Measurements from ENCODE around the gene GPAM.
"Not testable (repeated sequence)": the region's sequence is repeated elsewhere in the genome, so short reads cannot be mapped to it uniquely, and the experiment has no call there.

The GPAM gene

GRCh38 chr10:112115781-112116385 lies 67.7 kb downstream of the GPAM start:
- Histone ChIP-seq H3K27ac (ENCODE audit: insufficient read depth, low read depth, low read length, poor library complexity, severe bottlenecking) (no peak overlapping the region), H3K36me3 (ENCODE audit: control insufficient read depth, insufficient read depth, low read length) (no peaks in the 10 kb centered on the region), H3K9me3 (ENCODE audit: control insufficient read depth, low read length) (no peaks in the 10 kb centered on the region), H3K27me3 (ENCODE audit: control insufficient read depth, insufficient read depth, low read length, poor library complexity, severe bottlenecking) (no peaks in the 10 kb centered on the region), H3K4me3 (ENCODE audit: insufficient read depth, low read depth, low read length) (no peak overlapping the region), H3K4me1 (ENCODE audit: control insufficient read depth, insufficient read depth, low read length) (no peaks in the 10 kb centered on the region)
- WGBS, 2 experiments = 74 to 77% methylated on average over 12 of the region's 12 CpGs

GRCh38 chr10:112109779-112110178 lies 73.8 kb downstream of the GPAM start:
- not testable (repeated sequence) for H3K27me3 ChIP-seq (ENCODE audit: control insufficient read depth, insufficient read depth, low read length, poor library complexity, severe bottlenecking); H3K4me1 ChIP-seq (ENCODE audit: control insufficient read depth, insufficient read depth, low read length); H3K27ac ChIP-seq (ENCODE audit: insufficient read depth, low read depth, low read length, poor library complexity, severe bottlenecking); H3K36me3 ChIP-seq (ENCODE audit: control insufficient read depth, insufficient read depth, low read length); H3K9me3 ChIP-seq (ENCODE audit: control insufficient read depth, low read length); H3K4me3 ChIP-seq (ENCODE audit: insufficient read depth, low read depth, low read length)
- WGBS, 2 experiments = no CpG with 5 or more reads among the region's 2 CpGs
